Measurements from ENCODE around the gene KCNN3.

KCNN3 gene

GRCh38 chr1:154840269-154841176 is 29.6 kb downstream of the KCNN3 start:
- no peak for DNase-seq (ENCODE audit: low spot score)

GRCh38 chr1:154839691-154840090 is 30.4 kb downstream of the KCNN3 start:
- no peak for DNase-seq (ENCODE audit: low spot score)

GRCh38 chr1:154838988-154839387 is 31.1 kb downstream of the KCNN3 start:
- no peak for DNase-seq (ENCODE audit: low spot score)

GRCh38 chr1:154838461-154838860 is 31.6 kb downstream of the KCNN3 start:
- DNase-seq (ENCODE audit: low spot score) = no peak

- DNase-seq (ENCODE audit: low spot score) = no peak
Observed at GRCh38 chr1:154837672-154838171, 32.4 kb downstream of the KCNN3 start.

GRCh38 chr1:154837034-154837671 is 32.9 kb downstream of the KCNN3 start:
- no peak for DNase-seq (ENCODE audit: low spot score)

GRCh38 chr1:154835531-154836324 is 34.4 kb downstream of the KCNN3 start:
- no peak for DNase-seq (ENCODE audit: low spot score)

GRCh38 chr1:154833841-154834240 is 36.2 kb downstream of the KCNN3 start:
- no peak for DNase-seq (ENCODE audit: low spot score)

GRCh38 chr1:154833209-154833608 is 36.9 kb downstream of the KCNN3 start:
- DNase-seq (ENCODE audit: low spot score) = no peak

- DNase-seq (ENCODE audit: low spot score) = no peak
Observed at GRCh38 chr1:154832384-154832783, 37.7 kb downstream of the KCNN3 start.

- DNase-seq (ENCODE audit: low spot score) = no peak
Observed at GRCh38 chr1:154831462-154831861, 38.6 kb downstream of the KCNN3 start.

GRCh38 chr1:154829062-154829461 is 41.0 kb downstream of the KCNN3 start:
- no peak for DNase-seq (ENCODE audit: low spot score)

GRCh38 chr1:154824179-154825000 is 45.7 kb downstream of the KCNN3 start:
- no peak for DNase-seq (ENCODE audit: low spot score)

GRCh38 chr1:154822717-154823116 is 47.4 kb downstream of the KCNN3 start:
- no peak for DNase-seq (ENCODE audit: low spot score)

- DNase-seq (ENCODE audit: low spot score) = no peak
Observed at GRCh38 chr1:154822233-154822632, 47.8 kb downstream of the KCNN3 start.

- no peak for DNase-seq (ENCODE audit: low spot score)
Observed at GRCh38 chr1:154821083-154821482, 49.0 kb downstream of the KCNN3 start.

- no peak for DNase-seq (ENCODE audit: low spot score)
Observed at GRCh38 chr1:154820646-154821045, 49.4 kb downstream of the KCNN3 start.

GRCh38 chr1:154819628-154820590 is 50.2 kb downstream of the KCNN3 start:
- peak; percentile 11 for DNase-seq (ENCODE audit: low spot score)

- DNase-seq (ENCODE audit: low spot score) = no peak
Observed at GRCh38 chr1:154818911-154819310, 51.2 kb downstream of the KCNN3 start.

- no peak for DNase-seq (ENCODE audit: low spot score)
Observed at GRCh38 chr1:154816937-154817336, 53.1 kb downstream of the KCNN3 start.
